ENCODE data around the gene HDHD3.
"Not testable (repeated sequence)": the region's sequence is repeated elsewhere in the genome, so short reads cannot be mapped to it uniquely, and the experiment has no call there.

The HDHD3 gene

GRCh38 chr9:113376634-113377567 lies at the start of gene HDHD3:
TSS of gene HDHD3 (minus strand) at chr9:113376986. CDS start at chr9:113374354, 2,632 bp downstream.
- DNase-seq (ENCODE audit: low read depth in 2 of 2), result peak in 1 of 2 experiments; percentile 34

GRCh38 chr9:113425072-113425471 lies 48.3 kb upstream of the HDHD3 start:
- no peak for DNase-seq (ENCODE audit: low read depth in 2 of 2)

GRCh38 chr9:113421726-113422125 lies 44.9 kb upstream of the HDHD3 start:
- no peak for DNase-seq (ENCODE audit: low read depth in 2 of 2)

GRCh38 chr9:113417370-113417769 lies 40.6 kb upstream of the HDHD3 start:
- no peak for DNase-seq (ENCODE audit: low read depth in 2 of 2)

GRCh38 chr9:113416149-113416721 lies 39.4 kb upstream of the HDHD3 start:
- DNase-seq (ENCODE audit: low read depth in 2 of 2), result no peak

GRCh38 chr9:113410207-113410864 lies 33.5 kb upstream of the HDHD3 start, which contains the start of the genes C9orf43 and POLE3:
TSS of gene C9orf43 (plus strand) at chr9:113410747. CDS start at chr9:113413494, 2,747 bp downstream.
TSS of gene POLE3 (minus strand) at chr9:113410675. CDS start at chr9:113410293, 382 bp downstream.
- peak; percentile 88 for DNase-seq (ENCODE audit: low read depth in 2 of 2)

GRCh38 chr9:113409883-113410206 lies 33.1 kb upstream of the HDHD3 start:
- DNase-seq (ENCODE audit: low read depth in 2 of 2), result no peak

GRCh38 chr9:113409481-113409880 lies 32.7 kb upstream of the HDHD3 start:
- DNase-seq (ENCODE audit: low read depth in 2 of 2), result no peak

GRCh38 chr9:113406873-113407511 lies 30.2 kb upstream of the HDHD3 start:
- DNase-seq (ENCODE audit: low read depth in 2 of 2), result peak; percentile 12 to 21

GRCh38 chr9:113406353-113406752 lies 29.6 kb upstream of the HDHD3 start:
- not testable (repeated sequence) for DNase-seq (ENCODE audit: low read depth in 2 of 2)

- no peak for DNase-seq (ENCODE audit: low read depth in 2 of 2)
Observed at GRCh38 chr9:113403646-113404045, 26.9 kb upstream of the HDHD3 start.

- peak; percentile 95 to 96 for DNase-seq (ENCODE audit: low read depth in 2 of 2)
Observed at GRCh38 chr9:113401027-113401792, 24.4 kb upstream of the HDHD3 start, which contains the start of gene ALAD. TSS of gene ALAD (minus strand) at chr9:113401284. CDS start at chr9:113393559, 7,725 bp downstream.

GRCh38 chr9:113399646-113400200 lies 22.9 kb upstream of the HDHD3 start:
- DNase-seq (ENCODE audit: low read depth in 2 of 2), result no peak

GRCh38 chr9:113398796-113399195 lies 22.0 kb upstream of the HDHD3 start:
- no peak for DNase-seq (ENCODE audit: low read depth in 2 of 2)

- no peak for DNase-seq (ENCODE audit: low read depth in 2 of 2)
Observed at GRCh38 chr9:113397203-113397631, 20.4 kb upstream of the HDHD3 start.

GRCh38 chr9:113395000-113395861 lies 18.4 kb upstream of the HDHD3 start:
- DNase-seq (ENCODE audit: low read depth in 2 of 2), result no peak

GRCh38 chr9:113393281-113393680 lies 16.5 kb upstream of the HDHD3 start:
- DNase-seq (ENCODE audit: low read depth in 2 of 2), result no peak

- DNase-seq (ENCODE audit: low read depth in 2 of 2), result no peak
Observed at GRCh38 chr9:113391917-113392316, 15.1 kb upstream of the HDHD3 start.

GRCh38 chr9:113390192-113390960 lies 13.6 kb upstream of the HDHD3 start:
- DNase-seq (ENCODE audit: low read depth in 2 of 2), result no peak

Measured in fibroblast of skin of left biceps (primary cell).